ENCODE results near the gene GTF2F2.
A peak's percentile ranks its signal among the peaks of the same experiment; 100 is the strongest.
"Not testable (repeated sequence)": the region's sequence is repeated elsewhere in the genome, so short reads cannot be mapped to it uniquely, and the experiment has no call there.

Gene GTF2F2

GRCh38 chr13:45228002-45228401 is 107.7 kb downstream of the GTF2F2 start:
- Histone ChIP-seq H3K27ac (ENCODE audit: low read depth, low read length) (no peak overlapping the region), H3K4me3 (ENCODE audit: low read length) (no peak overlapping the region), H3K4me1 (ENCODE audit: control insufficient read depth, insufficient read depth, low read length) (peaks cover 5% of the 10 kb centered on the region), H3K27me3 (ENCODE audit: control insufficient read depth, insufficient read depth, low read length) (no peaks in the 10 kb centered on the region), H3K36me3 (ENCODE audit: control insufficient read depth, insufficient read depth, low read length) (no peaks in the 10 kb centered on the region), H3K9ac (ENCODE audit: low read length) (no peak overlapping the region)

- no peaks in the 10 kb centered on the region for H3K27me3 ChIP-seq (ENCODE audit: control insufficient read depth, insufficient read depth, low read length)
- H3K36me3 ChIP-seq (ENCODE audit: control insufficient read depth, insufficient read depth, low read length): no peaks in the 10 kb centered on the region
- no peak overlapping the region for H3K4me3 ChIP-seq (ENCODE audit: low read length)
- peaks cover 5% of the 10 kb centered on the region for H3K4me1 ChIP-seq (ENCODE audit: control insufficient read depth, insufficient read depth, low read length)
- H3K27ac ChIP-seq (ENCODE audit: low read depth, low read length): no peak overlapping the region
- no peak overlapping the region for H3K9ac ChIP-seq (ENCODE audit: low read length)
Measured at GRCh38 chr13:45229172-45229571, 108.9 kb downstream of the GTF2F2 start.

GRCh38 chr13:45231305-45231704 is 111.0 kb downstream of the GTF2F2 start:
- no peaks in the 10 kb centered on the region for H3K36me3 ChIP-seq (ENCODE audit: control insufficient read depth, insufficient read depth, low read length)
- H3K4me1 ChIP-seq (ENCODE audit: control insufficient read depth, insufficient read depth, low read length): peaks cover 5% of the 10 kb centered on the region
- H3K4me3 ChIP-seq (ENCODE audit: low read length): no peak overlapping the region
- H3K27ac ChIP-seq (ENCODE audit: low read depth, low read length): peak overlapping the region; percentile 37
- no peak overlapping the region for H3K9ac ChIP-seq (ENCODE audit: low read length)
- no peaks in the 10 kb centered on the region for H3K27me3 ChIP-seq (ENCODE audit: control insufficient read depth, insufficient read depth, low read length)

- Histone ChIP-seq H3K4me3 (ENCODE audit: low read length) (no peak overlapping the region), H3K27me3 (ENCODE audit: control insufficient read depth, insufficient read depth, low read length) (no peaks in the 10 kb centered on the region), H3K9ac (ENCODE audit: low read length) (no peak overlapping the region), H3K36me3 (ENCODE audit: control insufficient read depth, insufficient read depth, low read length) (no peaks in the 10 kb centered on the region), H3K27ac (ENCODE audit: low read depth, low read length) (peak overlapping the region; percentile 37), H3K4me1 (ENCODE audit: control insufficient read depth, insufficient read depth, low read length) (peaks cover 5% of the 10 kb centered on the region)
Measured at GRCh38 chr13:45231722-45232121, 111.4 kb downstream of the GTF2F2 start.

GRCh38 chr13:45232591-45232990 is 112.3 kb downstream of the GTF2F2 start:
- Histone ChIP-seq H3K27ac (ENCODE audit: low read depth, low read length) (no peak overlapping the region), H3K27me3 (ENCODE audit: control insufficient read depth, insufficient read depth, low read length) (no peaks in the 10 kb centered on the region), H3K9ac (ENCODE audit: low read length) (no peak overlapping the region), H3K4me1 (ENCODE audit: control insufficient read depth, insufficient read depth, low read length) (peaks cover 5% of the 10 kb centered on the region), H3K4me3 (ENCODE audit: low read length) (no peak overlapping the region), H3K36me3 (ENCODE audit: control insufficient read depth, insufficient read depth, low read length) (no peaks in the 10 kb centered on the region)

- Histone ChIP-seq H3K4me1 (ENCODE audit: control insufficient read depth, insufficient read depth, low read length) (peaks cover 13% of the 10 kb centered on the region), H3K36me3 (ENCODE audit: control insufficient read depth, insufficient read depth, low read length) (no peaks in the 10 kb centered on the region), H3K27ac (ENCODE audit: low read depth, low read length) (no peak overlapping the region), H3K4me3 (ENCODE audit: low read length) (no peak overlapping the region), H3K27me3 (ENCODE audit: control insufficient read depth, insufficient read depth, low read length) (no peaks in the 10 kb centered on the region), H3K9ac (ENCODE audit: low read length) (no peak overlapping the region)
Measured at GRCh38 chr13:45238945-45239795, 118.9 kb downstream of the GTF2F2 start.

GRCh38 chr13:45240143-45240542 is 119.8 kb downstream of the GTF2F2 start:
- Histone ChIP-seq H3K4me1 (ENCODE audit: control insufficient read depth, insufficient read depth, low read length) (peaks cover 13% of the 10 kb centered on the region), H3K36me3 (ENCODE audit: control insufficient read depth, insufficient read depth, low read length) (no peaks in the 10 kb centered on the region), H3K27me3 (ENCODE audit: control insufficient read depth, insufficient read depth, low read length) (no peaks in the 10 kb centered on the region), H3K27ac (ENCODE audit: low read depth, low read length) (no peak overlapping the region), H3K9ac (ENCODE audit: low read length) (no peak overlapping the region), H3K4me3 (ENCODE audit: low read length) (no peak overlapping the region)

- H3K36me3 ChIP-seq (ENCODE audit: control insufficient read depth, insufficient read depth, low read length): no peaks in the 10 kb centered on the region
- H3K27ac ChIP-seq (ENCODE audit: low read depth, low read length): peak overlapping the region; percentile 44
- H3K9ac ChIP-seq (ENCODE audit: low read length): no peak overlapping the region
- peaks cover 13% of the 10 kb centered on the region for H3K4me1 ChIP-seq (ENCODE audit: control insufficient read depth, insufficient read depth, low read length)
- no peaks in the 10 kb centered on the region for H3K27me3 ChIP-seq (ENCODE audit: control insufficient read depth, insufficient read depth, low read length)
- no peak overlapping the region for H3K4me3 ChIP-seq (ENCODE audit: low read length)
Measured at GRCh38 chr13:45242070-45242469, 121.8 kb downstream of the GTF2F2 start.

- H3K4me3 ChIP-seq (ENCODE audit: low read length): no peak overlapping the region
- peak overlapping the region; percentile 37 for H3K27ac ChIP-seq (ENCODE audit: low read depth, low read length)
- no peak overlapping the region for H3K9ac ChIP-seq (ENCODE audit: low read length)
Measured at GRCh38 chr13:45242524-45242923, 122.2 kb downstream of the GTF2F2 start.

GRCh38 chr13:45243077-45243476 is 122.8 kb downstream of the GTF2F2 start:
- H3K9ac ChIP-seq (ENCODE audit: low read length): no peak overlapping the region
- H3K36me3 ChIP-seq (ENCODE audit: control insufficient read depth, insufficient read depth, low read length): no peaks in the 10 kb centered on the region
- H3K4me1 ChIP-seq (ENCODE audit: control insufficient read depth, insufficient read depth, low read length): peaks cover 13% of the 10 kb centered on the region
- H3K27me3 ChIP-seq (ENCODE audit: control insufficient read depth, insufficient read depth, low read length): no peaks in the 10 kb centered on the region
- no peak overlapping the region for H3K4me3 ChIP-seq (ENCODE audit: low read length)
- H3K27ac ChIP-seq (ENCODE audit: low read depth, low read length): peak overlapping the region; percentile 33

More at GRCh38 chr13:45242524-45242923, 122.2 kb downstream of the GTF2F2 start:
- Histone ChIP-seq H3K36me3 (ENCODE audit: control insufficient read depth, insufficient read depth, low read length) (no peaks in the 10 kb centered on the region), H3K27me3 (ENCODE audit: control insufficient read depth, insufficient read depth, low read length) (no peaks in the 10 kb centered on the region), H3K4me1 (ENCODE audit: control insufficient read depth, insufficient read depth, low read length) (peaks cover 13% of the 10 kb centered on the region)

GRCh38 chr13:45244736-45245135 is 124.4 kb downstream of the GTF2F2 start:
- not testable (repeated sequence) for H3K4me3 ChIP-seq (ENCODE audit: low read length); H3K27me3 ChIP-seq (ENCODE audit: control insufficient read depth, insufficient read depth, low read length); H3K27ac ChIP-seq (ENCODE audit: low read depth, low read length); H3K36me3 ChIP-seq (ENCODE audit: control insufficient read depth, insufficient read depth, low read length); H3K9ac ChIP-seq (ENCODE audit: low read length)
- H3K4me1 ChIP-seq (ENCODE audit: control insufficient read depth, insufficient read depth, low read length): peaks cover 13% of the 10 kb centered on the region

- Histone ChIP-seq H3K4me1 (ENCODE audit: control insufficient read depth, insufficient read depth, low read length) (no peaks in the 10 kb centered on the region), H3K36me3 (ENCODE audit: control insufficient read depth, insufficient read depth, low read length) (no peaks in the 10 kb centered on the region), H3K27me3 (ENCODE audit: control insufficient read depth, insufficient read depth, low read length) (no peaks in the 10 kb centered on the region), H3K9ac (ENCODE audit: low read length) (no peak overlapping the region), H3K27ac (ENCODE audit: low read depth, low read length) (no peak overlapping the region), H3K4me3 (ENCODE audit: low read length) (no peak overlapping the region)
Measured at GRCh38 chr13:45249662-45250061, 129.4 kb downstream of the GTF2F2 start.

- no peak overlapping the region for H3K27ac ChIP-seq (ENCODE audit: low read depth, low read length)
- no peaks in the 10 kb centered on the region for H3K27me3 ChIP-seq (ENCODE audit: control insufficient read depth, insufficient read depth, low read length)
- H3K4me3 ChIP-seq (ENCODE audit: low read length): no peak overlapping the region
- H3K9ac ChIP-seq (ENCODE audit: low read length): no peak overlapping the region
- peaks cover 2% of the 10 kb centered on the region for H3K4me1 ChIP-seq (ENCODE audit: control insufficient read depth, insufficient read depth, low read length)
- H3K36me3 ChIP-seq (ENCODE audit: control insufficient read depth, insufficient read depth, low read length): no peaks in the 10 kb centered on the region
Measured at GRCh38 chr13:45254396-45254795, 134.1 kb downstream of the GTF2F2 start.
